Mononuclear cell (primary cell): ENCODE results near the gene ACSL3. TPM values are rescaled to one million over a fixed set of nuclear protein-coding genes. Genes with fewer than 3 reads are reported as not detected.
"Not testable (repeated sequence)": the region's sequence is repeated elsewhere in the genome, so short reads cannot be mapped to it uniquely, and the experiment has no call there.

Experiments
- H3K27me3 ChIP-seq: 2 replicates; pipeline ENCODE4 v1.6.0; 2011; ENCODE audit warnings: low read length, control low read depth; ENCODE audit not compliant: insufficient read depth
- H3K4me1 ChIP-seq: 2 replicates; pipeline ENCODE4 v1.5.1; 2011; ENCODE audit warnings: mild to moderate bottlenecking, low read length, control low read depth; ENCODE audit not compliant: insufficient read depth
- H3K4me3 ChIP-seq: 2 replicates; pipeline ENCODE4 v1.5.1; 2011; ENCODE audit warnings: mild to moderate bottlenecking, low read length, moderate library complexity
- H3K9me3 ChIP-seq: 2 replicates; pipeline ENCODE4 v1.5.1; 2011; ENCODE audit warnings: low read depth, mild to moderate bottlenecking, control low read depth, low read length
- total RNA-seq: library from RNA; depleted of rRNA; stranded (reverse); fragments of >200 nt; gene quantifications from one replicate; pipeline ENCODE4 v1.2.3, GENCODE V29; 2012

ACSL3 gene
- total RNA-seq, 1 donor = 64.6 TPM

- Histone ChIP-seq H3K27me3 (no peaks in the 10 kb centered on the region), H3K9me3 (no peaks in the 10 kb centered on the region), H3K4me1 (peaks cover 4% of the 10 kb centered on the region), H3K4me3 (no peak overlapping the region)
Measured at GRCh38 chr2:222904557-222905258, 43.9 kb downstream of the ACSL3 start.

- peaks cover 8% of the 10 kb centered on the region for H3K4me1 ChIP-seq
- no peak overlapping the region for H3K4me3 ChIP-seq
- H3K9me3 ChIP-seq = no peaks in the 10 kb centered on the region
- no peaks in the 10 kb centered on the region for H3K27me3 ChIP-seq
Measured at GRCh38 chr2:222907048-222907447, 46.2 kb downstream of the ACSL3 start.

GRCh38 chr2:222907790-222908441 is 47.1 kb downstream of the ACSL3 start:
- H3K9me3 ChIP-seq = no peaks in the 10 kb centered on the region
- H3K4me3 ChIP-seq = no peak overlapping the region
- no peaks in the 10 kb centered on the region for H3K27me3 ChIP-seq
- peaks cover 16% of the 10 kb centered on the region for H3K4me1 ChIP-seq

GRCh38 chr2:222909286-222909685 is 48.5 kb downstream of the ACSL3 start:
- Histone ChIP-seq H3K9me3 (no peaks in the 10 kb centered on the region), H3K4me1 (peaks cover 23% of the 10 kb centered on the region), H3K27me3 (no peaks in the 10 kb centered on the region), H3K4me3 (no peak overlapping the region)

- peaks cover 26% of the 10 kb centered on the region for H3K4me1 ChIP-seq
- no peaks in the 10 kb centered on the region for H3K27me3 ChIP-seq
- H3K4me3 ChIP-seq = no peak overlapping the region
- H3K9me3 ChIP-seq = no peaks in the 10 kb centered on the region
Measured at GRCh38 chr2:222912117-222912516, 51.3 kb downstream of the ACSL3 start.

GRCh38 chr2:222912776-222913175 is 51.9 kb downstream of the ACSL3 start:
- H3K4me1 ChIP-seq = peaks cover 26% of the 10 kb centered on the region
- H3K9me3 ChIP-seq = no peaks in the 10 kb centered on the region
- H3K27me3 ChIP-seq = no peaks in the 10 kb centered on the region
- H3K4me3 ChIP-seq = no peak overlapping the region

- Histone ChIP-seq H3K4me3 (no peak overlapping the region), H3K27me3 (no peaks in the 10 kb centered on the region), H3K9me3 (no peaks in the 10 kb centered on the region)
Measured at GRCh38 chr2:222915092-222915957, 54.5 kb downstream of the ACSL3 start.

GRCh38 chr2:222916229-222917197 is 55.7 kb downstream of the ACSL3 start:
- H3K4me3 ChIP-seq = no peak overlapping the region
- H3K4me1 ChIP-seq = peaks cover 22% of the 10 kb centered on the region
- no peaks in the 10 kb centered on the region for H3K27me3 ChIP-seq
- no peaks in the 10 kb centered on the region for H3K9me3 ChIP-seq

More at GRCh38 chr2:222915092-222915957, 54.5 kb downstream of the ACSL3 start:
- H3K4me1 ChIP-seq = peaks cover 22% of the 10 kb centered on the region

GRCh38 chr2:222917212-222917611 is 56.4 kb downstream of the ACSL3 start:
- not testable (repeated sequence) for H3K9me3 ChIP-seq, H3K27me3 ChIP-seq, H3K4me3 ChIP-seq
- peaks cover 17% of the 10 kb centered on the region for H3K4me1 ChIP-seq

GRCh38 chr2:222919841-222920526 is 59.1 kb downstream of the ACSL3 start:
- H3K9me3 ChIP-seq = no peaks in the 10 kb centered on the region
- H3K27me3 ChIP-seq = no peaks in the 10 kb centered on the region
- no peak overlapping the region for H3K4me3 ChIP-seq
- no peaks in the 10 kb centered on the region for H3K4me1 ChIP-seq

GRCh38 chr2:222920657-222921186 is 59.9 kb downstream of the ACSL3 start:
- no peaks in the 10 kb centered on the region for H3K27me3 ChIP-seq
- no peak overlapping the region for H3K4me3 ChIP-seq

GRCh38 chr2:222922019-222922800 is 61.4 kb downstream of the ACSL3 start:
- Histone ChIP-seq H3K4me1 (no peaks in the 10 kb centered on the region), H3K9me3 (no peaks in the 10 kb centered on the region), H3K27me3 (no peaks in the 10 kb centered on the region), H3K4me3 (no peak overlapping the region)

More at GRCh38 chr2:222920657-222921186, 59.9 kb downstream of the ACSL3 start:
- Histone ChIP-seq H3K4me1 (no peaks in the 10 kb centered on the region), H3K9me3 (no peaks in the 10 kb centered on the region)

- no peaks in the 10 kb centered on the region for H3K9me3 ChIP-seq
- H3K4me1 ChIP-seq = no peaks in the 10 kb centered on the region
- no peak overlapping the region for H3K4me3 ChIP-seq
- H3K27me3 ChIP-seq = no peaks in the 10 kb centered on the region
Measured at GRCh38 chr2:222926915-222927314, 66.1 kb downstream of the ACSL3 start.
